Panc1 (cell line): ENCODE results near the gene ZFP36L1. TPM values are rescaled to one million over a fixed set of nuclear protein-coding genes. Genes with fewer than 3 reads are reported as not detected.

Experiments
- ATAC-seq: fragments of 200-7000 bp; cut with Tn5 transposase; 2 replicates; pipeline ENCODE4 v1.9.1; 2020; ENCODE audit warnings: mild to moderate bottlenecking, moderate library complexity
- BruUV-seq: library from RNA; stranded (reverse); fragments of 400-500 nt; replicated peaks from 2 replicates; lab custom pipeline; 2021; lab: Mats Ljungman, UMichigan
- CTCF ChIA-PET: fragments of 300-600 bp; sonication (Branson Sonifier 250); formaldehyde crosslinking; loops from one replicate; lab custom pipeline; 2022; ENCODE audit warnings: antibody characterized with exemption; lab: Charles Lee
- POLR2A ChIA-PET: fragments of 300-600 bp; sonication (Branson Sonifier 250); formaldehyde crosslinking; loops from one replicate; lab custom pipeline; 2022; ENCODE audit warnings: antibody characterized with exemption; lab: Charles Lee
- DNase-seq: peaks from one replicate; pipeline ENCODE4 v3.0.0-alpha.2; 2010; ENCODE audit warnings: low read depth, low spot score
- H3K27ac ChIP-seq: 2 replicates; pipeline ENCODE4 v1.5.1; 2011; ENCODE audit warnings: mild to moderate bottlenecking, low read length, inconsistent platforms
- H3K27me3 ChIP-seq: fragments of 200-500 bp; sonication (Bioruptor generic); 2 replicates; pipeline ENCODE4 v1.6.0; 2014; ENCODE audit warnings: low read length, inconsistent platforms; ENCODE audit not compliant: control insufficient read depth, insufficient read depth
- H3K36me3 ChIP-seq: fragments of 200-500 bp; sonication (Bioruptor generic); 2 replicates; pipeline ENCODE4 v1.5.1; 2014; ENCODE audit warnings: inconsistent platforms, mild to moderate bottlenecking, low read length, moderate library complexity; ENCODE audit not compliant: control insufficient read depth, insufficient read depth
- H3K4me1 ChIP-seq: 2 replicates; pipeline ENCODE4 v1.5.1; 2011; ENCODE audit warnings: inconsistent platforms, mild to moderate bottlenecking, low read length, moderate library complexity; ENCODE audit not compliant: control insufficient read depth, insufficient read depth
- H3K4me3 ChIP-seq, 2 experiments: 2 replicates each; pipeline ENCODE4 v1.5.1; 2011 to 2012; ENCODE audit warnings: low read depth in 2 of 2, low read length in 2 of 2, mild to moderate bottlenecking in 2 of 2, inconsistent platforms in 1 of 2, moderate library complexity in 1 of 2
- H3K9me3 ChIP-seq: fragments of 200-500 bp; sonication (Bioruptor generic); 2 replicates; pipeline ENCODE4 v1.5.1; 2014; ENCODE audit warnings: low read depth, mild to moderate bottlenecking, inconsistent platforms, low read length, moderate library complexity; ENCODE audit not compliant: control insufficient read depth, insufficient read depth
- POLR2AphosphoS5 ChIP-seq: IDR thresholded peaks from 2 replicates; pipeline ENCODE4 v1.6.1; 2012; ENCODE audit warnings: mild to moderate bottlenecking, low read depth, low read length, moderate library complexity
- SIN3A ChIP-seq: IDR thresholded peaks from 2 replicates; pipeline ENCODE4 v1.6.1; 2012; ENCODE audit warnings: low read depth, mild to moderate bottlenecking, low read length, moderate library complexity, borderline replicate concordance; ENCODE audit not compliant: insufficient read depth
- TCF7L2 ChIP-seq: IDR thresholded peaks from 2 replicates; pipeline ENCODE4 v1.6.1; 2011; ENCODE audit warnings: mild to moderate bottlenecking, low read depth, low read length, inconsistent platforms
- in situ Hi-C: cut with HindIII; loops from 2 replicates; pipeline ENCODE4 v1.10.0; 2016; ENCODE audit warnings: low sequenced_read_pairs, low pct_unique_long_range_greater_than_20kb
- intact Hi-C: fragments of 100-400 bp; cut with micrococcal nuclease; formaldehyde crosslinking; loops from one replicate; pipeline ENCODE4 v1.10.0; 2022; ENCODE audit not compliant: unreplicated experiment
- total RNA-seq: library from RNA; stranded (reverse); gene quantifications from one replicate; pipeline ENCODE4 v1.2.1, GENCODE V29; 2021; ENCODE audit not compliant: unreplicated experiment
- TF ChIP-seq, protein P1 (sequence below): fragments of 450-650 bp; IDR thresholded peaks from 2 replicates; pipeline ENCODE4 v1.5.1; 2017; ENCODE audit warnings: mild to moderate bottlenecking
- TF ChIP-seq, protein P2 (sequence below), 2 experiments: IDR thresholded peaks; 2 replicates each; pipeline ENCODE4 v1.6.1; 2011 to 2012; ENCODE audit warnings: low read depth in 2 of 2, control low read depth in 1 of 2, low read length in 1 of 2, mild to moderate bottlenecking in 1 of 2, moderate library complexity in 1 of 2; ENCODE audit not compliant: insufficient read depth in 1 of 2

ZFP36L1 gene
- total RNA-seq, 1 experiment from 2014 or later: 84.9 TPM

DNA sequence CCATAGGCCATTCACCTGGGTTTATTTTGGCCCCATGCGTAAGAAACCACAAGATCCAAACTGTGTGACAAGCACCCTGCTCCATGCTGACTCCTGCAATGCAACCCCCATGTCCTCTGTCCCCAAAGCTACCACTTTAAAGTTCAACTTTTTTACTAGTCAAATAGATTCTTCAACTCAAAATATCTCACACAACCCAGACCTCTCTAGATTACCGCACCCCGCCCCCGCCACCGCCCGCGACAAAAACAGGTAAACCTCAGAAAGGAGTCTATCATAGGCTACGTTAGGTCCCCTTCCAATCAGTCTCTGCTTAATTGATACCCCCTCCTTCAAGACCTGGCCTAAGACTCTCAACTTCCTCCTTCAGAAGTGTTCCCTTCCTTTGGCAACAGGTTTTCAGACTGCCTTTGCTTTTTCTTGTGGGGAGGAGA lies 2.2 kb downstream of the ZFP36L1 start:
- intact Hi-C loops: loop anchor here (2.0 kb wide), 1 partner anchor 542 kb away; no protein-coding TSS in a partner anchor
- peak overlapping the region; percentile 94 for H3K27ac ChIP-seq
- peak overlapping the region; percentile 84 to 95 for H3K4me3 ChIP-seq
- H3K4me1 ChIP-seq: peaks cover 15% of the 10 kb centered on the region
- ChIA-PET CTCF (interaction anchor here (0.7 to 1.1 kb wide), 3 partner anchors 26 to 846 kb away, joined by 3 to 6 read pairs (median 4); no protein-coding TSS in a partner anchor), POLR2A (interaction anchor here (1.2 kb wide), 1 partner anchor 24 kb away, joined by 3 read pairs; no protein-coding TSS in a partner anchor)
- BruUV-seq: TSS peak; percentile 42
- H3K36me3 ChIP-seq: peaks cover 24% of the 10 kb centered on the region
- H3K9me3 ChIP-seq: no peaks in the 10 kb centered on the region
- in situ Hi-C loops: no loop called here
- ATAC-seq (no peak), DNase-seq (no peak)
- no peaks in the 10 kb centered on the region for H3K27me3 ChIP-seq
- TF ChIP-seq POLR2AphosphoS5 (no peak), SIN3A (no peak), TCF7L2 (no peak)
- TF ChIP-seq, protein P1, sequence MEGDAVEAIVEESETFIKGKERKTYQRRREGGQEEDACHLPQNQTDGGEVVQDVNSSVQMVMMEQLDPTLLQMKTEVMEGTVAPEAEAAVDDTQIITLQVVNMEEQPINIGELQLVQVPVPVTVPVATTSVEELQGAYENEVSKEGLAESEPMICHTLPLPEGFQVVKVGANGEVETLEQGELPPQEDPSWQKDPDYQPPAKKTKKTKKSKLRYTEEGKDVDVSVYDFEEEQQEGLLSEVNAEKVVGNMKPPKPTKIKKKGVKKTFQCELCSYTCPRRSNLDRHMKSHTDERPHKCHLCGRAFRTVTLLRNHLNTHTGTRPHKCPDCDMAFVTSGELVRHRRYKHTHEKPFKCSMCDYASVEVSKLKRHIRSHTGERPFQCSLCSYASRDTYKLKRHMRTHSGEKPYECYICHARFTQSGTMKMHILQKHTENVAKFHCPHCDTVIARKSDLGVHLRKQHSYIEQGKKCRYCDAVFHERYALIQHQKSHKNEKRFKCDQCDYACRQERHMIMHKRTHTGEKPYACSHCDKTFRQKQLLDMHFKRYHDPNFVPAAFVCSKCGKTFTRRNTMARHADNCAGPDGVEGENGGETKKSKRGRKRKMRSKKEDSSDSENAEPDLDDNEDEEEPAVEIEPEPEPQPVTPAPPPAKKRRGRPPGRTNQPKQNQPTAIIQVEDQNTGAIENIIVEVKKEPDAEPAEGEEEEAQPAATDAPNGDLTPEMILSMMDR: no peak
- TF ChIP-seq, protein P2, sequence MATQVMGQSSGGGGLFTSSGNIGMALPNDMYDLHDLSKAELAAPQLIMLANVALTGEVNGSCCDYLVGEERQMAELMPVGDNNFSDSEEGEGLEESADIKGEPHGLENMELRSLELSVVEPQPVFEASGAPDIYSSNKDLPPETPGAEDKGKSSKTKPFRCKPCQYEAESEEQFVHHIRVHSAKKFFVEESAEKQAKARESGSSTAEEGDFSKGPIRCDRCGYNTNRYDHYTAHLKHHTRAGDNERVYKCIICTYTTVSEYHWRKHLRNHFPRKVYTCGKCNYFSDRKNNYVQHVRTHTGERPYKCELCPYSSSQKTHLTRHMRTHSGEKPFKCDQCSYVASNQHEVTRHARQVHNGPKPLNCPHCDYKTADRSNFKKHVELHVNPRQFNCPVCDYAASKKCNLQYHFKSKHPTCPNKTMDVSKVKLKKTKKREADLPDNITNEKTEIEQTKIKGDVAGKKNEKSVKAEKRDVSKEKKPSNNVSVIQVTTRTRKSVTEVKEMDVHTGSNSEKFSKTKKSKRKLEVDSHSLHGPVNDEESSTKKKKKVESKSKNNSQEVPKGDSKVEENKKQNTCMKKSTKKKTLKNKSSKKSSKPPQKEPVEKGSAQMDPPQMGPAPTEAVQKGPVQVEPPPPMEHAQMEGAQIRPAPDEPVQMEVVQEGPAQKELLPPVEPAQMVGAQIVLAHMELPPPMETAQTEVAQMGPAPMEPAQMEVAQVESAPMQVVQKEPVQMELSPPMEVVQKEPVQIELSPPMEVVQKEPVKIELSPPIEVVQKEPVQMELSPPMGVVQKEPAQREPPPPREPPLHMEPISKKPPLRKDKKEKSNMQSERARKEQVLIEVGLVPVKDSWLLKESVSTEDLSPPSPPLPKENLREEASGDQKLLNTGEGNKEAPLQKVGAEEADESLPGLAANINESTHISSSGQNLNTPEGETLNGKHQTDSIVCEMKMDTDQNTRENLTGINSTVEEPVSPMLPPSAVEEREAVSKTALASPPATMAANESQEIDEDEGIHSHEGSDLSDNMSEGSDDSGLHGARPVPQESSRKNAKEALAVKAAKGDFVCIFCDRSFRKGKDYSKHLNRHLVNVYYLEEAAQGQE (IDR thresholded peaks at IDR 0.05; ENCODE audit: insufficient read depth in 1 of 2, low read depth in 2 of 2, low read length in 1 of 2): no peak

DNA sequence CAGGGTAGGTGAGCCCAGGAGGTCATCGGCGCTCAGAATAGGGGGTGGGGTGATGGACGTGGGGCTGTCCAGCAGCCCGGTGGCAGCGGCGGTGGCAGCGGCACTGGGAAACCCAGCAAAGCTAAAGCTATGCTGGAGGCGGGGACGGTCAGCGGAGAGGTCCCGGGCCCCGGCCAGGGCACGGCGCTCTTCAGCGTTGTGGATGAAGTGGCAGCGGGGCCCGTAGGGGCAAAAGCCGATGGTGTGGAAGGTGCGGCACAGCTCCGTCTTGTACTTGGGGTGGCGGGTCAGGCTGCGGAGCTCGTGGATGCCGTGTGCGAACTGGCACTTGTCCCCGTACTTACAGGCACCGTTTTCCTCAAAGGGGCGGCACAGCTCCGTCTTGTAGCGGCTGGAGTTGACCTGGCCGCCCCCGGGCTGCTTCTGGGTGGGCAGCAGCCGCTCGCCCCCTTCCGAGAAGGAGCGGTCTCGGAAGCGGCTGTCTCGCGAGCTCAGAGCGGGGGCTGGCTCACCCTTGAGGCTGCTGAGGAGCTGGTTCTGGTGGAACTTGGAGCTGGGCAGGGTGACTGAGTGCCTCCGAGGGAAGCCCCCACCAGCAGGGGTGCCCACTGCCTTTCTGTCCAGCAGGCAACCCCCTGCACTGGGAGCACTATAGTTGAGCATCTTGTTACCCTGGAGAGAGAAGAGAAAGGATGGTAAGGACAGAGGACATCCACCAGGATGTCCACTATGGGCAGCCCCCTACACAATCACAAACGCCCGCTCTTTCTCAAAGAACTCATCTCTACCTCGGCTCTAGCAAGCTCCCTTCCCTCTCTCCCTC lies 2.8 kb downstream of the ZFP36L1 start:
- no peaks in the 10 kb centered on the region for H3K27me3 ChIP-seq
- H3K4me1 ChIP-seq: peaks cover 18% of the 10 kb centered on the region
- no peaks in the 10 kb centered on the region for H3K9me3 ChIP-seq
- in situ Hi-C loops (no loop called here), intact Hi-C loops (loop anchor here (2.0 to 10.0 kb wide), 2 partner anchors 195 to 541 kb away; no protein-coding TSS in a partner anchor)
- H3K36me3 ChIP-seq: peaks cover 24% of the 10 kb centered on the region
- TF ChIP-seq POLR2AphosphoS5 (no peak), SIN3A (0 out of 2 replicates have a peak, but pooled peaks have one; percentile 23)
- ChIA-PET CTCF (interaction anchor here (1.0 to 1.1 kb wide), 2 partner anchors 26 to 846 kb away, joined by 4 to 6 read pairs; no protein-coding TSS in a partner anchor), POLR2A (interaction anchor here (0.6 to 1.2 kb wide), 2 partner anchors 8 to 25 kb away, joined by 3 read pairs; no protein-coding TSS in a partner anchor)
- H3K4me3 ChIP-seq: peak overlapping the region; percentile 84 to 95
- ATAC-seq (peak; percentile 4; the same call in 1 of the 2 replicates), DNase-seq (no peak)
- BruUV-seq: no TSS peak
- H3K27ac ChIP-seq: peak overlapping the region; percentile 94
